Inflammatory macrophage treated with lipopolysaccharide for 4 hours (primary cell): ENCODE results near the gene FOSL1.

Source experiments
- DNase-seq: peaks from one replicate; pipeline ENCODE4 v3.0.0-alpha.2; 2020

FOSL1 gene

GRCh38 chr11:65882120-65883057 lies 17.8 kb downstream of the FOSL1 start:
- DNase-seq, result no peak

GRCh38 chr11:65880844-65881421 lies 19.3 kb downstream of the FOSL1 start:
- DNase-seq, result no peak

- DNase-seq, result no peak
Measured at GRCh38 chr11:65880027-65880426, 20.2 kb downstream of the FOSL1 start.

- peak; percentile 26 for DNase-seq
Measured at GRCh38 chr11:65879617-65880016, 20.6 kb downstream of the FOSL1 start, which contains the start of gene CTSW. CTSW (plus strand) TSS chr11:65879837; CDS start chr11:65879855, 18 bp downstream.

GRCh38 chr11:65873318-65874156 lies 26.7 kb downstream of the FOSL1 start:
- peak; percentile 93 for DNase-seq

GRCh38 chr11:65872586-65873317 lies 27.4 kb downstream of the FOSL1 start, which contains the start of gene EFEMP2:
EFEMP2 (minus strand) TSS chr11:65872800; CDS start chr11:65872354, 446 bp downstream.
- peak; percentile 14 for DNase-seq

GRCh38 chr11:65871811-65872548 lies 28.2 kb downstream of the FOSL1 start:
- DNase-seq, result no peak

- DNase-seq, result no peak
Measured at GRCh38 chr11:65870706-65871681, 29.2 kb downstream of the FOSL1 start.

- DNase-seq, result no peak
Measured at GRCh38 chr11:65870307-65870658, 29.9 kb downstream of the FOSL1 start.

GRCh38 chr11:65869643-65870306 lies 30.4 kb downstream of the FOSL1 start:
- DNase-seq, result no peak

GRCh38 chr11:65868907-65869306 lies 31.3 kb downstream of the FOSL1 start:
- no peak for DNase-seq

GRCh38 chr11:65868076-65868667 lies 32.0 kb downstream of the FOSL1 start:
- no peak for DNase-seq

- no peak for DNase-seq
Measured at GRCh38 chr11:65867284-65868071, 32.7 kb downstream of the FOSL1 start.

GRCh38 chr11:65866509-65867283 lies 33.5 kb downstream of the FOSL1 start:
- DNase-seq, result no peak

GRCh38 chr11:65865550-65866172 lies 34.5 kb downstream of the FOSL1 start:
- no peak for DNase-seq

- no peak for DNase-seq
Measured at GRCh38 chr11:65864706-65865471, 35.3 kb downstream of the FOSL1 start.
